Left lobe of liver (tissue), 2 donors: ENCODE measurements around the gene HOXA3. TPM values are rescaled to one million over a fixed set of nuclear protein-coding genes. Genes with fewer than 3 reads are reported as not detected.

Source experiments
- ATAC-seq: fragments of 200-7000 bp; cut with Tn5 transposase; one replicate; pipeline ENCODE4 v1.9.1; 2020; ENCODE audit warnings: mild to moderate bottlenecking, moderate library complexity
- DNase-seq: peaks from one replicate; pipeline ENCODE4 v3.0.0-alpha.2; 2020; ENCODE audit warnings: low spot score
- total RNA-seq: library from RNA; stranded (reverse); gene quantifications from one replicate; pipeline ENCODE4 v1.2.1, GENCODE V29; 2021
- donor health status: DM: no; HTN: no; CAD: no; lungs with moderate emphysema.
- donor health status: DM: no; HTN: yes; CAD: no.

The HOXA3 gene
- total RNA-seq, result 0.30 TPM

- no peak for ATAC-seq
- DNase-seq, result no peak
Observed at GRCh38 chr7:27151931-27152815, at the start of gene HOXA3. HOXA3 (minus strand) TSS chr7:27152583; CDS start chr7:27110640, 41,943 bp downstream.

- peak; percentile 38 for DNase-seq
- ATAC-seq, result peak; percentile 29
Observed at GRCh38 chr7:27201580-27202017, 49.2 kb upstream of the HOXA3 start.

- ATAC-seq (peak; percentile 50), DNase-seq (peak; percentile 30)
Observed at GRCh38 chr7:27200761-27201579, 48.6 kb upstream of the HOXA3 start.

- peak; percentile 36 for DNase-seq
- ATAC-seq, result peak; percentile 50
Observed at GRCh38 chr7:27199849-27200760, 47.7 kb upstream of the HOXA3 start, which contains the start of gene HOXA13. HOXA13 (minus strand) TSS chr7:27200091; CDS start chr7:27200077, 14 bp downstream.

GRCh38 chr7:27198871-27199801 is 46.8 kb upstream of the HOXA3 start:
- ATAC-seq, result no peak
- DNase-seq, result peak; percentile 38

GRCh38 chr7:27198138-27198841 is 45.9 kb upstream of the HOXA3 start:
- DNase-seq (peak; percentile 37), ATAC-seq (no peak)

- no peak for ATAC-seq
Observed at GRCh38 chr7:27197137-27198042, 45.0 kb upstream of the HOXA3 start.

GRCh38 chr7:27196287-27196767 is 43.9 kb upstream of the HOXA3 start:
- peak; percentile 78 for DNase-seq
- ATAC-seq, result peak; percentile 78

More at GRCh38 chr7:27197137-27198042, 45.0 kb upstream of the HOXA3 start:
- no peak for DNase-seq

- no peak for DNase-seq
- no peak for ATAC-seq
Observed at GRCh38 chr7:27194686-27195379, 42.5 kb upstream of the HOXA3 start.

- DNase-seq, result no peak
- no peak for ATAC-seq
Observed at GRCh38 chr7:27194002-27194352, 41.6 kb upstream of the HOXA3 start.

- DNase-seq, result no peak
Observed at GRCh38 chr7:27193335-27194001, 41.1 kb upstream of the HOXA3 start.

GRCh38 chr7:27192546-27193334 is 40.4 kb upstream of the HOXA3 start:
- ATAC-seq, result peak; percentile 43

More at GRCh38 chr7:27193335-27194001, 41.1 kb upstream of the HOXA3 start:
- no peak for ATAC-seq

GRCh38 chr7:27191833-27192545 is 39.6 kb upstream of the HOXA3 start:
- ATAC-seq, result peak; percentile 16
- DNase-seq, result no peak

More at GRCh38 chr7:27192546-27193334, 40.4 kb upstream of the HOXA3 start:
- DNase-seq, result no peak

GRCh38 chr7:27191161-27191731 is 38.9 kb upstream of the HOXA3 start:
- no peak for ATAC-seq
- DNase-seq, result no peak
